Right lung (tissue), 10 donors: ENCODE data around the gene VSIR. TPM values are rescaled to one million over a fixed set of nuclear protein-coding genes. Genes with fewer than 3 reads are reported as not detected.

Source experiments
- DNase-seq, 2 donors: peaks; one replicate each; pipeline ENCODE4 v3.0.0-alpha.2; 2013
- long read RNA-seq, 8 donors: transcript quantifications; one replicate each; lab custom pipeline, GENCODE V29; 2026
- polyA plus RNA-seq, 5 donors: library from polyadenylated mRNA; unstranded; fragments of 120-200 nt; gene quantifications; one replicate each; pipeline versions ENCODE4 v1.2.1 to v1.2.3, GENCODE V29; 2013; ENCODE audit warnings: inconsistent platforms in 1 of 5, low replicate concordance in 1 of 5; ENCODE audit not compliant: insufficient read length in 5 of 5, insufficient read depth in 1 of 5

The VSIR gene
- 10 to 100 TPM; 26.9 to 48.7 (median 32.4) TPM for polyA plus RNA-seq
- long read RNA-seq, donor 1, full-length matches to known transcripts: 15 of 20 reads
- long read RNA-seq, donor 1, partial matches to known transcripts: 5 of 20 reads
- long read RNA-seq, donor 1, other reads (novel, unspliced or antisense): 0 of 20 reads
- long read RNA-seq, donor 2, full-length matches to known transcripts: 10 of 10 reads
- long read RNA-seq, donor 2, partial matches to known transcripts: 0 of 10 reads
- long read RNA-seq, donor 2, other reads (novel, unspliced or antisense): 0 of 10 reads
- long read RNA-seq, donor 3, full-length matches to known transcripts: 13 of 25 reads
- long read RNA-seq, donor 3, partial matches to known transcripts: 12 of 25 reads
- long read RNA-seq, donor 3, other reads (novel, unspliced or antisense): 0 of 25 reads
- long read RNA-seq, donor 4, full-length matches to known transcripts: 5 of 5 reads
- long read RNA-seq, donor 4, partial matches to known transcripts: 0 of 5 reads
- long read RNA-seq, donor 4, other reads (novel, unspliced or antisense): 0 of 5 reads
- long read RNA-seq, donor 5, full-length matches to known transcripts: 14 of 14 reads
- long read RNA-seq, donor 5, partial matches to known transcripts: 0 of 14 reads
- long read RNA-seq, donor 5, other reads (novel, unspliced or antisense): 0 of 14 reads
- long read RNA-seq, donor 6, full-length matches to known transcripts: 20 of 20 reads
- long read RNA-seq, donor 6, partial matches to known transcripts: 0 of 20 reads
- long read RNA-seq, donor 6, other reads (novel, unspliced or antisense): 0 of 20 reads
- long read RNA-seq, donor 7, full-length matches to known transcripts: 12 of 12 reads
- long read RNA-seq, donor 7, partial matches to known transcripts: 0 of 12 reads
- long read RNA-seq, donor 7, other reads (novel, unspliced or antisense): 0 of 12 reads
- long read RNA-seq, donor 8, full-length matches to known transcripts: 3 of 3 reads
- long read RNA-seq, donor 8, partial matches to known transcripts: 0 of 3 reads
- long read RNA-seq, donor 8, other reads (novel, unspliced or antisense): 0 of 3 reads

GRCh38 chr10:71773221-71773971, at the start of gene VSIR:
Gene VSIR (minus strand): TSS chr10:71773520. CDS start chr10:71773439, 81 bp downstream.
- peak; percentile 77 to 78 for DNase-seq

DNA sequence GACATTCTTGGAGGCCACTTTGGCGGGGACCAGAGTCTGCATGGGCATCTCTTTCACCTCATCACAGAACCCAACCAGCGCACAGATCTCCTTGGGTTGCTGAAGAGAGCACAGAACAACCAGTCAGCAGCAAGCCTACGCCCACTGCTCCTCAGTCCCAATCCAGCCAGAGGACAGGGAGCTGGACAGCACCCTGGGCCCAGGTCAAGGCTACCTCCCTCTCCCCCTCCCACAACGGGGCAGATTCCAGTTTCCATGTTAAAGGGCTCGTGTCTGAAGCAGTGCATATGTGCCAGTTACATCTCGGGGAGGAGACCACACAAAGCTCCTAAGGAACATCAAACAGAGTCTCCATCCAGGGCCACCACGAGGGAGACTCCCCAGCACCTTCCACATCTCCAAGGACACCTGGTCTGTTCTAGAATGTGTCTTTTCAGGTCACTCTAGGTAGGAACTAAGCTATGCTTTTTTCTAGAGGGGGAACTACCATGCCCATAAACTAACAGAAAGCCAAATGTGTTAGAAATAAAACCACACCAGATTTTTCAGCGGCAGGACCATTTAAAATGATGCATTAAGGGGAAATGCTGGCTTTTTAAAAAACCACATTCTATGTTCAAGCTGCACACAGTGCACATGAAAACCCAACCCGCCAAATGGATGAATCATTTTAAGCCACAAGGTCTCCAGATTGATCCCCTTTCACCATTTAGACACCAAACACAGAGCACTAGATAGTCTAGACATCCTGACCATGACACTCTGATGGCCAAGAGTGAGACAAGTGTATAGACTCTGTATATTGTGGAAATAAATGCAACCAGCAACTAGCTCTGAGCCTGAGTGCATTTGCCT, 48.8 kb upstream of the VSIR start:
- no peak for DNase-seq

GRCh38 chr10:71820966-71821365, 47.6 kb upstream of the VSIR start:
- no peak for DNase-seq

GRCh38 chr10:71819985-71820384, 46.7 kb upstream of the VSIR start:
- no peak for DNase-seq

DNA sequence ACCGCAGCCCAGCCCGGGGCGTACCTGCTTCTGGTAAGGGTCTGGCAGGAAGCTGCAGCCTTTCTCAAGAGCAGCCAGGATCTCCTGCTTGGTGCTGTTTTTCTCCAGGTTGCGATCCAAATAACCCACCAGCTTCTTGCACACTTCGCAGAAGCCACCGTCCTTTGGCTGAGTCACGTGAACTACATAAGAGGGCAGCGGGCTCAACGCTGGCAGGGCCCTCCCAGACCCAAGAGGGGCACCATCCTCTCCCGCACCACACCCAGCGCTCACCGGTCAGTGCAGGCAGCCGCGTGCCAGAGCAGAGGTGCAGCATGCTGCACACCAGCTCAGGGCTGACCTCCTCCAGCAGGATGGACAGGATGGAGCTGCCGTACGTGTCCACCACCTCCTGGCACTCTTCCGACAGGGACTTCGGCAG, 46.1 kb upstream of the VSIR start:
- DNase-seq: no peak

- DNase-seq: no peak
Observed at GRCh38 chr10:71818674-71819260, 45.4 kb upstream of the VSIR start.

GRCh38 chr10:71817831-71818655, 44.7 kb upstream of the VSIR start:
- DNase-seq: no peak

- DNase-seq: no peak
Observed at GRCh38 chr10:71816936-71817618, 43.8 kb upstream of the VSIR start.

DNA sequence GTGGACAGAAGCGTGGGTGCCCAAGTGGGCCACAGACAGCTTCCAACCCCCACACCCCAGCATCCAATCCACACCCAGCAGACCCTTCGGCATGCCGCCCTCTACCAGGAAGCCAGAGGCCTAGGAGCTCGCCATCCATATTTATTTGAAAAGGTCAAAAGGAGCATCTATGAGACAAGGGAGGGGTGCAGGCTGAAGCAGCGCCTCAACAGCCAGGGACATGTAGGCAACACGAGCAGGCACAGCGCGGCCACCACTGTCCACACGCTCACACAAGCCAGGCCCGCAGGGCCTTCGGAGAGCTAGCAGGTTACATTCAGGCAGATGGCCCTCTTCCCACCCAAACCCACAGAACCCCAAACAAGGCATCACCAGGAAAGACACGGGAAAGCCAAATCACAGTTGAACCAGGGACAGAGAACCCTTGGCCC, 43.1 kb upstream of the VSIR start:
- no peak for DNase-seq

DNA sequence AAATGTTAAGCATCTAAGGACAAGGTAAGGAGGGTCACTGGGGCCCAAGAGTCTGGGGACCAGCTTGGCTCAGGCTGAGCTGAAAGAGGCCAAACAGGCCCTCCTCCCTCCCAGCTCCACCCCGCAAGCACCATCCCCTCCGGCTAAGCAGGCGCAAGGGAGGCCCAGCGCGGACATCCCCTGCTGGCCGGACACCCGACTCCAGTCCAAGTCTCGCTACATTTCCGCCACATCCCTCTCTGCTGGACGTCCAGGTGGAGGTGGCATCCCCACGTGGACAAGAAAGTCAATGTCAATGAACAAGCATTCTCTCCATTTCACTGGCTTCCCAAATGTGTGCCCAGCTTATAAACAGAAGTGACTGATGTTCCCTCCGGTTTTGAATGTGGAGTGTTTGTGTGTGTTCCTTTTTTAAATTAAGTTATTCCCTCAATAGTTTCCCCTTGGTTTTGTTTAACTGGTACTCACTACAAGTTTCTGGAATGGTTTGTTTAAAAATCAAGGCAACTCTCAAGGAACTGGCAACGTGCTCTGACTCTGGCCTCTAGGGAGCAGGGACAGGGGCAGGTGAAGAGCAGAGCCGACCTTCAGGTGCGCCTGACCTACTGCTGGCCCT, 42.3 kb upstream of the VSIR start:
- DNase-seq: no peak

- DNase-seq: no peak
Observed at GRCh38 chr10:71814922-71815411, 41.6 kb upstream of the VSIR start.

DNA sequence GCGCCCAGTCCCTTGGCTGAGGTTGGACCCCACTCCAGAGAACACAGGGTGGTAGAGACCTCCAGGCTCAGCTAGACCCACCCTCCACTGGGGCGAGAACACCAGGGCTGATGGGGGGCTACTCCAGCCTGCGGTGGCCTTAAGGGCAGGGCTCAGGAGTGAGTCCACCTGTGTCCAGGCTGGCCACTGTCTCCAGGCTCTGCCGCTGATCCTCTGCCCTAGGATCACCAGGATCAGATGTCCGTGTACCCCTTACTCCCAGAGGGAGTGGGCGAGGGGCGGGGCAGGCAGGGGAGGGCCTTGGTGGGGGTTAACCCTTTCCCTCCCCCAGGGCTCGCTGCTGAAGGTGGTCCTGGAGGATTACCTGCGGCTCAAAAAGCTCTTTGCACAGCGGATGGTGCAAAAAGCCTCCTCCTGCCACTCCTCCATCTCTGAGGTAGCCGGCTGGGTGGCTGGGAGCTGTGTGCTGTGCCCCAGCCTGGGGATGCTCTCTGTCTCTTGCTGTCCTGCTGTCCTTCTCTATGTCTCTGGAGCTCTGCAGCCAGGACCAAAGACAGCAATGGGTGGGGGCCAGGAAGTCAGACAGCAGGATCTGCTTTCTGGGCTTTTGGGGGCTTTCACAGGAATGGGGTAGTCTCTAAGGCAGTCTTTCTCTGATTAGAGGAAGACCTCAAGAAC, 39.7 kb upstream of the VSIR start:
- no peak for DNase-seq

DNA sequence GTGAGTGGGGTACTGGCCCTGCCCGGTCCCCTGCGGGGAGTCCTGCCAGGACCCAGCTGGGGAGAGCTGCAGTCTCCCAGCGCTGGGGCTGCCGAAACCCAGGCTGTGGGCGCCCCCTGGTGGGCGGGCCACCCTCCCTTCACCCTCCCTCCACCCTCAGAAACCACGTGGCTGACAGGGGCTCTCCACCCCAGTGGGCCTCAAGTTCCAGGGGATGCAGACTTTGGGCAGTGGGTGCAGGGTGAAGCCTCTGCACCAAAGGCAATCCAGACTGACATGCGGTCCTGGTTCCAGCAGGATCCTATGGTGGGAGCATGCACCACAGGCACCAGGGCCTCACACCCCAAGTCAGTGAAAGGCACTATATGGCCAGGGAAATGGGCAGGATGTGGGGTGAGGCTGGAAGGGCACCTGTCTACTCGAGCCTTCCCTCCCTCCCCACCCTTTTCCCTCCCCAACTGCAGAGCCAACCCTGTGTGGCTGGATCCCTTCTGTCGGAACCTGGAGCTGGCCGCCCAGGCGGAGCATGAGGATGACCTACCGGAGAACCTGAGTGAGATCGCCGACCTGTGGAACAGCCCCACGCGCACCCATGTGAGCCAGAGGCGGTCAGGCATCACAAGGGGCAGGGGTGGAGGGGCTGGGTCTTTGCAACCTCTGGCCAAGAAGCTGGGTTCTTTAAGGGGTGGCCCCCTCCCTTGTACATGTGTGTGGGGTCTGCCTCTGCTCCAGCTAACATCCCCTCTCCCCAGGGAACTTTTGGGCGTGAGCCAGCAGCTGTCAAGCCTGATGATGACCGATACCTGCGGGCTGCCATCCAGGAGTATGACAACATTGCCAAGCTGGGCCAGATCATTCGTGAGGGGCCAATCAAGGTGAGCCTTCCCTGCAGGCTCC, 38.9 kb upstream of the VSIR start:
- DNase-seq: peak; percentile 40 to 51

GRCh38 chr10:71811351-71811750, 38.0 kb upstream of the VSIR start:
- no peak for DNase-seq

GRCh38 chr10:71810048-71810750, 36.9 kb upstream of the VSIR start:
- DNase-seq: no peak
